ENCODE results near the gene COPB1.

COPB1 gene

GRCh38 chr11:14499560-14500180, at the start of gene COPB1:
Gene COPB1, minus strand, starts transcription at chr11:14499811. Its CDS starts 883 bp downstream, at chr11:14498928.
- H3K4me3 ChIP-seq (ENCODE audit: low read length) = peak within 1 kb of the TSS; percentile 95
- peak within 1 kb of the TSS; percentile 90 for H3K4me2 ChIP-seq (ENCODE audit: low read length)
- no peaks in the 10 kb centered on the region for H3K9me3 ChIP-seq (ENCODE audit: control insufficient read depth, insufficient read depth, low read length)
- H3K79me2 ChIP-seq (ENCODE audit: control insufficient read depth, low read length) = peaks cover 45% of the 10 kb centered on the region
- H3F3A ChIP-seq (ENCODE audit: control insufficient read depth, insufficient read depth) = peaks cover 23% of the 10 kb centered on the region
- peak within 1 kb of the TSS; percentile 50 for H3K27ac ChIP-seq (ENCODE audit: low read depth, low read length)
- peaks cover 49% of the 10 kb centered on the region for H3K36me3 ChIP-seq (ENCODE audit: control insufficient read depth, low read length)
- no peaks in the 10 kb centered on the region for H3K27me3 ChIP-seq (ENCODE audit: control insufficient read depth, low read length)
- peaks cover 17% of the 10 kb centered on the region for H3K4me1 ChIP-seq (ENCODE audit: control insufficient read depth, low read length)
- no peaks in the 10 kb centered on the region for H3K9me2 ChIP-seq (replicated peaks; ENCODE audit: control insufficient read depth, low read length)
- TF ChIP-seq CTCF (IDR thresholded peaks at IDR 0.05; ENCODE audit: low read depth, low read length, poor library complexity, severe bottlenecking) (no peak), EZH2phosphoT487 (IDR thresholded peaks at IDR 0.05; ENCODE audit: borderline replicate concordance, low read length) (no peak)
- H4K20me1 ChIP-seq (ENCODE audit: control insufficient read depth, insufficient read depth, low read depth, low read length) = peaks cover 3% of the 10 kb centered on the region; the same call in 1 of the 2 replicates

GRCh38 chr11:14547440-14547839, 47.8 kb upstream of the COPB1 start:
- Histone ChIP-seq H3K36me3 (ENCODE audit: control insufficient read depth, low read length) (no peaks in the 10 kb centered on the region), H3K79me2 (ENCODE audit: control insufficient read depth, low read length) (no peaks in the 10 kb centered on the region), H3F3A (ENCODE audit: control insufficient read depth, insufficient read depth) (no peaks in the 10 kb centered on the region), H3K9me2 (replicated peaks; ENCODE audit: control insufficient read depth, low read length) (no peaks in the 10 kb centered on the region), H3K27me3 (ENCODE audit: control insufficient read depth, low read length) (no peaks in the 10 kb centered on the region), H3K4me3 (ENCODE audit: low read length) (no peak overlapping the region), H4K20me1 (ENCODE audit: control insufficient read depth, insufficient read depth, low read depth, low read length) (no peaks in the 10 kb centered on the region), H3K4me2 (ENCODE audit: low read length) (no peak overlapping the region), H3K4me1 (ENCODE audit: control insufficient read depth, low read length) (no peaks in the 10 kb centered on the region), H3K9me3 (ENCODE audit: control insufficient read depth, insufficient read depth, low read length) (no peaks in the 10 kb centered on the region), H3K27ac (ENCODE audit: low read depth, low read length) (no peak overlapping the region)
- TF ChIP-seq CTCF (IDR thresholded peaks at IDR 0.05; ENCODE audit: low read depth, low read length, poor library complexity, severe bottlenecking) = no peak
- no peak for TF ChIP-seq EZH2phosphoT487 (IDR thresholded peaks at IDR 0.05; ENCODE audit: borderline replicate concordance, low read length)

GRCh38 chr11:14546672-14547071, 47.1 kb upstream of the COPB1 start:
- Histone ChIP-seq H3K27ac (ENCODE audit: low read depth, low read length) (no peak overlapping the region), H3K4me3 (ENCODE audit: low read length) (no peak overlapping the region), H3K4me2 (ENCODE audit: low read length) (no peak overlapping the region), H3K9me3 (ENCODE audit: control insufficient read depth, insufficient read depth, low read length) (no peaks in the 10 kb centered on the region), H3K27me3 (ENCODE audit: control insufficient read depth, low read length) (no peaks in the 10 kb centered on the region), H4K20me1 (ENCODE audit: control insufficient read depth, insufficient read depth, low read depth, low read length) (no peaks in the 10 kb centered on the region), H3K9me2 (replicated peaks; ENCODE audit: control insufficient read depth, low read length) (no peaks in the 10 kb centered on the region), H3F3A (ENCODE audit: control insufficient read depth, insufficient read depth) (no peaks in the 10 kb centered on the region), H3K36me3 (ENCODE audit: control insufficient read depth, low read length) (no peaks in the 10 kb centered on the region), H3K4me1 (ENCODE audit: control insufficient read depth, low read length) (no peaks in the 10 kb centered on the region), H3K79me2 (ENCODE audit: control insufficient read depth, low read length) (no peaks in the 10 kb centered on the region)
- TF ChIP-seq EZH2phosphoT487 (IDR thresholded peaks at IDR 0.05; ENCODE audit: borderline replicate concordance, low read length) = no peak
- TF ChIP-seq CTCF (IDR thresholded peaks at IDR 0.05; ENCODE audit: low read depth, low read length, poor library complexity, severe bottlenecking) = no peak
